ENCODE results near the gene USP48.

DNA sequence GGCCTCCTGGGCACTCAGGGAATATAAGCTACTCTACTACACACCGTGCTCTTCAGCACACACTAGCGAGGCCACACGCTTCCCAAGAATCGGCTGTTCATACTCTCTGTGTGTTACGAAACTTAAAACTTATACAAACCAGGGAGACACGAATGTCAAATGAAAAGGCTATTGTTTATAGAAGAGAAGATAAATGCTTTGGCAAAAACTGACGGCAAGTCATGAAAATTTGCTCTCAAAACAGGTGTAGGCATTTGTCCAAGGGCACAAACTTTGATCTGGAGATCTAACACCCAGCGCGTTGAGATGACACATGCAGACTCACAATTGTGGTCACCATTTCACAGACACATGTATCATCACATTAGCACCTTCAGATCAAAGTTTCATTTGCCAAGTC, 46.1 kb downstream of the USP48 start:
- TF ChIP-seq MAFK (IDR thresholded peaks at IDR 0.05; ENCODE audit: low read depth, low read length) (no peak), POLR2A (IDR thresholded peaks at IDR 0.05; ENCODE audit: control extremely low read depth in 1 of 2, low read depth in 2 of 2, low read length in 2 of 2) (no peak), CTCF (IDR thresholded peaks at IDR 0.05; ENCODE audit: control extremely low read depth in 1 of 3, insufficient read depth in 1 of 3, low read depth in 1 of 3, low read length in 3 of 3) (no peak), POLR2AphosphoS5 (IDR thresholded peaks at IDR 0.05; ENCODE audit: low read depth, low read length) (no peak), CEBPB (IDR thresholded peaks at IDR 0.05; ENCODE audit: low read depth, low read length) (no peak), BACH1 (IDR thresholded peaks at IDR 0.05; ENCODE audit: low read length) (no peak), CHD1 (IDR thresholded peaks at IDR 0.05; ENCODE audit: low read depth, low read length) (no peak)
